ENCODE measurements around the gene MAP3K9.
"Not testable (repeated sequence)": the region's sequence is repeated elsewhere in the genome, so short reads cannot be mapped to it uniquely, and the experiment has no call there.

MAP3K9 gene

DNA sequence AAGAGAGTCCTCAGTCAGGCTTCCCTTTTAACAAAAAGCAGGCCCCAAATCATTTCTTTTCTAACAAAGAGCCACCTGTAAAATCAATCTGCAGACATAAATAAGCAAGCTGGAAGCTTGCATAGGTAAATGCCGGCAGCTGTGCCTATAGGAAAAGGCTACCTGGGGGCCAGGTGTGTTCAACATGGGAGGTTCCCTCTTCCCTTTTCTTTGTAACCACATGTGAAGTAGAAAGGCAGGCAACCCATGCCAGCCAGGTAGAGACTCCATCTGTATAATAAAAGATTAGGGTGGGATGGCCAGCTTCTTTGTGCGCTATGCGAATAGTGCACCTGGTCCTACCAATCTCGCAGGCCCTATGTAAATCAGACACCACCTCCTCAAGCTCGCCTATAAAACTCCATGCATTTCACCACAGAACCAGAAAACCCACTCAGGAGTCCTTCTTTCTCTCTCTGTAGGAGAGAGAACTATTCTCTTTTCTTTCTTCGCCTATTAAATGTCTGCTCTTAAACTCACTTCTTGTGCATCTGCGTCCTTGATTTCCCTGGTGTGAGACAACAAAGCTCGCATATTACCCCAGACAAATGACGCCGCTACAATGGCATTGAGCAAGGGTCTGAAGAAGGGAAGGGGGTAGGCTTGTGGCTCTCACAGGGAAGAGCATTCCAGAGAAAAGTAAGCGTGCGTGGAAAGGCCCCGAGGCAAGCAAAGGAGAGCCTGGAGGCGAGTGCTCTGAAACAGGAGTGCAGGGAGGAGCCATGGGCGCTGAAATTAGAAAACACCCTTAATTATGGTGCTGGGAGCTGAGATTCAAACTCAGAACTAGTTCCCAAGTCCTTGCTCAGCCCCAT, 100.4 kb downstream of the MAP3K9 start:
- Histone ChIP-seq H3K9ac (ENCODE audit: low read length) (peak overlapping the region; percentile 43), H3K36me3 (ENCODE audit: control insufficient read depth, insufficient read depth, low read length) (no peaks in the 10 kb centered on the region), H3K27me3 (ENCODE audit: control insufficient read depth, insufficient read depth, low read length) (no peaks in the 10 kb centered on the region), H3K4me3 (ENCODE audit: low read depth, low read length) (0 out of 2 replicates have a peak overlapping the region, but pooled peaks have one; percentile 18), H3K27ac (ENCODE audit: low read depth, low read length) (peak overlapping the region; percentile 63), H3K9me3 (ENCODE audit: control insufficient read depth, insufficient read depth, low read depth, low read length) (no peaks in the 10 kb centered on the region), H3K4me1 (ENCODE audit: control insufficient read depth, insufficient read depth, low read length) (peaks cover 58% of the 10 kb centered on the region)

DNA sequence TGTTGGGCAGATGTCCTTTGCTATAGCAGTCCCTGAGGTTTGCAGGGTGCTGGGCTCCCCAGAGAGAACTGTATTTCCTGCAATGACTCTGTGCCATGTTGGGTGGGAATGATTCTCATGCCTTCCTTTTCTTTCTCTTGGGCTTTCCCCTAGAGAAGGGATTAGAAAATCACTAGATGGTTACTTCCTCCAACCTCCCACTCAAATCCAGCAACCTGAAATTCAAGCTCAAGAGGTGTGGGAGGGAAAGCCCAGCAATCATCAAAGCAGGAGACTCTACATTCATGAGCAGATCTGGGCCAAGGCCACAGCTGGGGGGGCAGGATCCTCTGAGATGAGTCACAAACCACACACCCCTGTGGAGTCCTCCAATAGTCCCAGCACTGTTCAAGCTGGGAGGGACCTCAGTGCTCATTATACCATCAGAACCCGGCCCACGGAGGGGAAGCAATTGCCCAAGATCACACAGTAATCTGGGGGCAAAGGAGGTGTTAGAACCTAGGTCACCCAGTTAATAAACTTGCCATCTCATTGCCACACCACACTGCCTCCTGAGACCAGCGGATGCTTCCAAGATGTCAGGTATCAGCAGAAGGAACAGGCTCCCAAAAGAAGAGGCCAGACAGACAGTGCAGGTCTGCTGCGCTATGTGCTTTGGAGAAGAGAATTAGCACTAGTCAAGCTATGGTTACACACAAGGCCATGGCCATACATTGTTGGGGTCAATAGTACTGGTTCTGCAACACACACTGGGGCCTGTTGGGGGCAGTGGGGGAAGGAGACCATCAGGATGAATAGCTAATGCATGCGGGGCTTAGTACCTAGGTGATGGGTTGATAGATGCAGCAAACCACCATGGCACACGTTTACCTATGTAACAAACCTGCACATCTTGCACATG, 101.9 kb downstream of the MAP3K9 start:
- Histone ChIP-seq H3K9me3 (ENCODE audit: control insufficient read depth, insufficient read depth, low read depth, low read length) (no peaks in the 10 kb centered on the region), H3K9ac (ENCODE audit: low read length) (no peak overlapping the region), H3K27me3 (ENCODE audit: control insufficient read depth, insufficient read depth, low read length) (no peaks in the 10 kb centered on the region), H3K27ac (ENCODE audit: low read depth, low read length) (peak overlapping the region; percentile 34; the same call in 1 of the 2 replicates), H3K4me1 (ENCODE audit: control insufficient read depth, insufficient read depth, low read length) (peaks cover 46% of the 10 kb centered on the region), H3K36me3 (ENCODE audit: control insufficient read depth, insufficient read depth, low read length) (no peaks in the 10 kb centered on the region), H3K4me3 (ENCODE audit: low read depth, low read length) (no peak overlapping the region)

DNA sequence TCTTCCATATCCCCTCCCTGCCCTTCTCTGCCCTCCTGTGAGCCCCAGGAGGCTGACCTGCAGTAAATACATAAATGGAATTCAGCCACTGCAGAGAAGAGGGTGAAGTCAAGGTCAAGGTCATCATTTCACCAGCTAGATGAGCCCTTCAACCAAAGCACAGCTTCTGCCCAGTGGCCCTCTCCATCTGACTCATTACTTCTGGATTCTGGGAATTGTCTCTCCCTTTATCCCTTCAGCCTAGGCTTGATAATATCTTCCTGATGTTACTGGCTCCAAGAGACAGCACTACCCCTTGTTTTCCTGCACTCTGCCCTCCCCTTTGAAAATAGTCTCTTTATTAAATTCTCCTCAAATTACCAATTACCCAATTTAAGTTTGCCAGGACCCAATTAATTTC, 103.1 kb downstream of the MAP3K9 start:
- Histone ChIP-seq H3K9ac (ENCODE audit: low read length) (no peak overlapping the region), H3K36me3 (ENCODE audit: control insufficient read depth, insufficient read depth, low read length) (no peaks in the 10 kb centered on the region), H3K27me3 (ENCODE audit: control insufficient read depth, insufficient read depth, low read length) (no peaks in the 10 kb centered on the region), H3K4me3 (ENCODE audit: low read depth, low read length) (no peak overlapping the region), H3K4me1 (ENCODE audit: control insufficient read depth, insufficient read depth, low read length) (peaks cover 46% of the 10 kb centered on the region), H3K27ac (ENCODE audit: low read depth, low read length) (no peak overlapping the region), H3K9me3 (ENCODE audit: control insufficient read depth, insufficient read depth, low read depth, low read length) (no peaks in the 10 kb centered on the region)

DNA sequence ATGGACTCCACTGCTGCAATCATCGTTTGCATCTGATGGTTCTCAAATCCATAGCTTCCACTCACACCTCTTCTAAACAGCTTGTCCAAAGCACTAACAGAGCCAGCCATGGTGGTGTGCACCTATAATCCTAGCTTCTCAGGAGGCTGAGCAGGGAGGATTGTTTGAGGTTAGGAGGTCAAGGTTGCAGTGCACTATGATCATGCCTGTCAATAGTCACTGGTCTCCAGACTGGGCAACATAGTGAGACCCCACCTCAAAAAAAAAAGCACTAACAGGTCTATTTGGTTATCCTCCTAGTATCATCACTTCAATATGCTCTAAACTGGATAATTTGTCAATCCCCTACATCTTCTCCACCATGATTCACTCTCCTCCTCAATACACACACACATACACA, 104.4 kb downstream of the MAP3K9 start:
- H3K4me1 ChIP-seq (ENCODE audit: control insufficient read depth, insufficient read depth, low read length): peaks cover 42% of the 10 kb centered on the region
- no peaks in the 10 kb centered on the region for H3K36me3 ChIP-seq (ENCODE audit: control insufficient read depth, insufficient read depth, low read length)
- H3K27me3 ChIP-seq (ENCODE audit: control insufficient read depth, insufficient read depth, low read length): no peaks in the 10 kb centered on the region
- H3K4me3 ChIP-seq (ENCODE audit: low read depth, low read length): no peak overlapping the region
- H3K9me3 ChIP-seq (ENCODE audit: control insufficient read depth, insufficient read depth, low read depth, low read length): no peaks in the 10 kb centered on the region
- H3K9ac ChIP-seq (ENCODE audit: low read length): no peak overlapping the region
- no peak overlapping the region for H3K27ac ChIP-seq (ENCODE audit: low read depth, low read length)

DNA sequence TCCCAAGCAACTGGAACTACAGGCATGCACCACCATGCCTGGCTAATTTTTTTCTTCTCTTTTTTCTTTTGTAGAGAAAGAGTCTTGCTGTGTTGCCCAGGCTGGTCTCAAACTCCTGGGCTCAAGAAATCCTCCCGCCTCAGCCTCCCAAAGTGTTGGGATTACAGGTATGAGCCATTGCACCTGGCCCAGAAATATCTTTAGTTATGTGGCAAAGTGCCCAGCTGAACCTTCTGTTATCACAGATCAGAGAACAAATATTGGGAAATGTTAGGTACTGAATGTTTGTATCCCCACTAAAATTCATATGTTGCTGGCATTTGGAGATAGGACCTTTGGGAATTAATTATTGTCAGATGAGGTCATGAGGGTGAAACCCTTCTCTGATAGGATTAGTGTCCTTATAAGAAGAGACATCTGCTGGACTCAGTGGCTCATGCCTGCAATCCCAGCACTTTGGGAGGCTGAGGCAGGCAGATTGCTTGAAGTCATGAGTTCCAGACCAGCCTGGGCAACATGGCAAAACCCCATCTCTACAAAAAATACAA, 105.6 kb downstream of the MAP3K9 start:
- H3K27ac ChIP-seq (ENCODE audit: low read depth, low read length); H3K4me3 ChIP-seq (ENCODE audit: low read depth, low read length); H3K36me3 ChIP-seq (ENCODE audit: control insufficient read depth, insufficient read depth, low read length); H3K9ac ChIP-seq (ENCODE audit: low read length); H3K27me3 ChIP-seq (ENCODE audit: control insufficient read depth, insufficient read depth, low read length); H3K9me3 ChIP-seq (ENCODE audit: control insufficient read depth, insufficient read depth, low read depth, low read length): not testable (repeated sequence)
- peaks cover 31% of the 10 kb centered on the region for H3K4me1 ChIP-seq (ENCODE audit: control insufficient read depth, insufficient read depth, low read length)

DNA sequence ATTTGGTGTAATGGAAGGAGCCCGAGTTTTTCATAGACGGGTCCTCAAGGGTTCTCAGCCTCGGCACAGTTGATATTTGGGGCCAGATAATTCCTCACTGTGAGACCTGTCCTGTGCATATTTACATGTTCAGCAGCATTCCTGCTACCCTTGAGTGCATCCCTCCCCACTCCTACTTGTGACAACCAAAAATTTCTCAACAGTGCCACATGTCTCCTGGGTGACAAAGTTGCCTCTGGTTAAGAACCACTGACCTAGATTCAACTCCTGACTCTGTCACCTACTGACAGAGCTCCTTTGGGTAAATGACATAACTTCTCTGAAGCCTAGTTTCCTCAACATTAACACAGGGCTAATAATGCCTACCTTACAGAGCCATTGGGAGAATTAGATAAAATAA, 107.2 kb downstream of the MAP3K9 start:
- Histone ChIP-seq H3K4me1 (ENCODE audit: control insufficient read depth, insufficient read depth, low read length) (peaks cover 22% of the 10 kb centered on the region), H3K4me3 (ENCODE audit: low read depth, low read length) (no peak overlapping the region), H3K9ac (ENCODE audit: low read length) (no peak overlapping the region), H3K27ac (ENCODE audit: low read depth, low read length) (no peak overlapping the region), H3K9me3 (ENCODE audit: control insufficient read depth, insufficient read depth, low read depth, low read length) (no peaks in the 10 kb centered on the region), H3K36me3 (ENCODE audit: control insufficient read depth, insufficient read depth, low read length) (no peaks in the 10 kb centered on the region), H3K27me3 (ENCODE audit: control insufficient read depth, insufficient read depth, low read length) (no peaks in the 10 kb centered on the region)

DNA sequence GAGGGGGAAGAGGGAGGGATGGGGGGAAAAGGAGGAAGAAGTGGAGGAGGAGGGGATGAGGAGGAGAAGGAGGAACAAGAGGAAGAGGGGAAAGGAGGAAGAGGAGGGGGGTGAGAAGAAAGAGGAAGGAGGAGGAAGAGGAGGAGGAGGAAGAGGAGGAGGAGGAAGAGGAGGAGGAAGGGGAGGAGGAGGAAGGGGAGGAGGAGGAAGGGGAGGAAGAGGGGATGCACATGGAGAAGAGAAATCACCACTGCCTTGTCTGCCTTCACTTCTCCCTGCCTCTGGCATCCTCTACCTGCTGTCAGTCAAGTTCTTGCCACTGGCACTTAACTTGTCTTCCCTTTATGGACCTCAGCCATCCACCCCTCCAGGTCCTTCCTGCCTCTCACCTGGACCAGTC, 107.7 kb downstream of the MAP3K9 start:
- Histone ChIP-seq H3K4me1 (ENCODE audit: control insufficient read depth, insufficient read depth, low read length) (peaks cover 16% of the 10 kb centered on the region), H3K27ac (ENCODE audit: low read depth, low read length) (no peak overlapping the region), H3K36me3 (ENCODE audit: control insufficient read depth, insufficient read depth, low read length) (no peaks in the 10 kb centered on the region), H3K4me3 (ENCODE audit: low read depth, low read length) (no peak overlapping the region), H3K9me3 (ENCODE audit: control insufficient read depth, insufficient read depth, low read depth, low read length) (no peaks in the 10 kb centered on the region), H3K27me3 (ENCODE audit: control insufficient read depth, insufficient read depth, low read length) (no peaks in the 10 kb centered on the region), H3K9ac (ENCODE audit: low read length) (no peak overlapping the region)

DNA sequence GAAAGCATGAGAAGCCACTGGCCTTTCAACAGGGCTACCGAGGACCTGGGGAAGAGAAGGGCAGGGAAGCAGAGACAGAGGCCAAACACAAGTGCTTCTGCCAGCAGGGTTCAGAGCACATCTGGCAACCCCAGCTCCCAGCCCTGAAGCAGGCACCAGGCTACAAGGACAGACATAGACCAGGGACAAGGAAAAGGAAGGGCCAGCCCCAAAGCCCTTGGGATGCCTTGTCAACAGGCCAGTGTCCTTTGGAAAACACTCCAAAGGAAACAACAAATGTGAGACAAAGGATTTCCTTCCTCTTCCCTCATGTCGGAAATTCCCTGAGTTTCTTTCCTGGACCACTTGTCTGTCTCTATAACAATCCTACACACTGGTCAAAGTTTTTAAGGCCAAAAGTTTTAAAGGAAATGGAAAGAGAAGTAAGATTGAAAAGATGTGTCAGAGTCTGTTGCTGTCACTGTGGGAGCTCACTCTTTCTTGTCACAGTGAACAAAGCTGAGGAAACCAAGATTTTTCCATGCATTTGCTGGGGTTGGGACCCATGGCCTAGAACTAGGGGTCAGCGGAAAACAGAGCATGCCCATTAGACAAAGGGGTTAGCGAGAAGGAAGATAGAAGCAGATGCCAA, 108.2 kb downstream of the MAP3K9 start:
- H3K4me1 ChIP-seq (ENCODE audit: control insufficient read depth, insufficient read depth, low read length): peaks cover 12% of the 10 kb centered on the region
- H3K36me3 ChIP-seq (ENCODE audit: control insufficient read depth, insufficient read depth, low read length): no peaks in the 10 kb centered on the region
- H3K27me3 ChIP-seq (ENCODE audit: control insufficient read depth, insufficient read depth, low read length): no peaks in the 10 kb centered on the region

DNA sequence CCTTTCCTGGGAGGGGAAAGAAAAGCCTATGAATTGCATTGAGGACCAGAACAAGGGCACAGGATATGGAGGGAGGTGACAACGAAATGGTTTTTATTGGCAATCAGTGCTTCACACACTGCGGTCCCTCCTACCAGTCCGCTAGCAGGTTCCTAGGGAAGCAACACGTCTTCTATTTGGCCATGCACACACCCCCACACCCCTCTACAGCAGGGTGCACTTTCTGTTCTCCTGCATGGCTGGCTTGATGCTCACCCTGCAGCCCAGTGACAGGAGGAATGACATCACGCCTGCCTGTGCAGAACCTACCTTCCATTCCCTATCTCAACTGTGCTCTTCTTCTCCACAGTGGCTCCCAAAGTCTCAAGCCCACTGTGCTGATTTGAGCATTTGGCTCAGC, 109.7 kb downstream of the MAP3K9 start:
- no peak overlapping the region for H3K9ac ChIP-seq (ENCODE audit: low read length)

More for the DNA sequence above, 108.2 kb downstream of the MAP3K9 start:
- H3K9me3 ChIP-seq (ENCODE audit: control insufficient read depth, insufficient read depth, low read depth, low read length): no peaks in the 10 kb centered on the region
- H3K4me3 ChIP-seq (ENCODE audit: low read depth, low read length): no peak overlapping the region
- no peak overlapping the region for H3K27ac ChIP-seq (ENCODE audit: low read depth, low read length)
- no peak overlapping the region for H3K9ac ChIP-seq (ENCODE audit: low read length)

DNA sequence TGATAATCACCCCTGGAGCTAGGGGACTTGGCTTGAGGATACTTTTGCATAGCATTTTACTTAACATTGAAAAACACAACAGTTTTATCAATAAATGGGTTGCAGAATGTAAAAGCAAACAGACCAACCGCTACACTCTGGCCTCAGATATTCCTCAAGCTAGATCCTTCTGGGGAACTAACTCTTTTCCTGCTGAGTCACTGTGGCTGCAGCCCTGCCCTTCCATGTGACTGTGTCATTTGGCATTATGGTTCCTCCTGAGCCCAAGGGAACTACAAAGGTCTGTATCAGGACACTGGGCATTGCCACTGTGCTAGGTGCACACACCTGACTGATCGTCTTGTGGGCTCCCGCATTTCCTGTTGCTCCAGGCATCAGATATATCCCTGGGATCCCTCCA, 111.0 kb downstream of the MAP3K9 start:
- Histone ChIP-seq H3K27me3 (ENCODE audit: control insufficient read depth, insufficient read depth, low read length) (no peaks in the 10 kb centered on the region), H3K4me1 (ENCODE audit: control insufficient read depth, insufficient read depth, low read length) (0 out of 2 replicates have a peak, but pooled peaks cover 8% of the 10 kb centered on the region), H3K36me3 (ENCODE audit: control insufficient read depth, insufficient read depth, low read length) (no peaks in the 10 kb centered on the region), H3K9me3 (ENCODE audit: control insufficient read depth, insufficient read depth, low read depth, low read length) (no peaks in the 10 kb centered on the region), H3K9ac (ENCODE audit: low read length) (no peak overlapping the region), H3K4me3 (ENCODE audit: low read depth, low read length) (no peak overlapping the region), H3K27ac (ENCODE audit: low read depth, low read length) (no peak overlapping the region)

More for the DNA sequence above, 109.7 kb downstream of the MAP3K9 start:
- Histone ChIP-seq H3K4me1 (ENCODE audit: control insufficient read depth, insufficient read depth, low read length) (0 out of 2 replicates have a peak, but pooled peaks cover 8% of the 10 kb centered on the region), H3K4me3 (ENCODE audit: low read depth, low read length) (no peak overlapping the region), H3K9me3 (ENCODE audit: control insufficient read depth, insufficient read depth, low read depth, low read length) (no peaks in the 10 kb centered on the region), H3K36me3 (ENCODE audit: control insufficient read depth, insufficient read depth, low read length) (no peaks in the 10 kb centered on the region), H3K27ac (ENCODE audit: low read depth, low read length) (no peak overlapping the region), H3K27me3 (ENCODE audit: control insufficient read depth, insufficient read depth, low read length) (no peaks in the 10 kb centered on the region)
